Amniotic epithelial cell (primary cell): ENCODE results near the gene MXRA8.
A peak's percentile ranks its signal among the peaks of the same experiment; 100 is the strongest.
"Not testable (repeated sequence)": the region's sequence is repeated elsewhere in the genome, so short reads cannot be mapped to it uniquely, and the experiment has no call there.

ENCODE experiments used
- DNase-seq: peaks from one replicate; pipeline ENCODE4 v3.0.0-alpha.2; 2010; ENCODE audit warnings: low read depth

Gene MXRA8

DNA sequence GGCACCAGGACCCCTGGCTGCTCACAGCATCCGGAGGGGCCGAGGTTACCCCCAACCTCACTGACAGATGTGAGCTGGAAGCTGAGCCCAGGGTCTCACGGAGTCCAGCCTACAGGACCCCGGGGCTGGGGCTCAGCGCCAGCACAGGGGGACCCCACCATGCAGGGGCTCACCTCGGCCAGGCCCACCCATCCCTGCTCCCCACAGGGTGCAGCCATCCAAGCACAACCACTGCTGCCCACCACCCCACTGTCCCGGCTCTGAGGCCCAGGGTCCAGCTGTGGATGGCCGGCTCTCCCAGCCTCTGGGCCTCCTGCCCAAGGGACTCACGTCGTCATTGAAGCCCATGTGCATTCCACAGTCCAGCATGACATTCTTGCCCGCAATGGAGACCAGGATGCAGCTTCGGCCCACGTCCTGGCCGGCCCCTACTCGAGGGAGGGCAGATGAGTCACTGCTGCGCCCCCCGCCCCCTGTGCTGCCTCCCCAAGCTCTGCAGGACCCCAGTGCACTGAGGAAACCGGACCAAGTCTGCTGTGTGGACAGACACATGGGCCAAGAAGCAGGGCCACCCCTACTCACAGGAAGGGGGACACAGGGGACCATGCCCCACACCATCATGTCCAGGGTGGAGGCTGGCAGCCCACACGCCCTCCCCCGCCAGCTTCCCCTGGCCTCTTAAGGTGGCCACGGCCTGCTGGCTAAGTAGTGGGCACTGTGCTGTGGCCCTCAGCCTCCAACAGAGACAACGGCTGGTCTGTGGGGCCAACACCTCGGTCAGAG lies 37.5 kb downstream of the MXRA8 start:
- DNase-seq = no peak

DNA sequence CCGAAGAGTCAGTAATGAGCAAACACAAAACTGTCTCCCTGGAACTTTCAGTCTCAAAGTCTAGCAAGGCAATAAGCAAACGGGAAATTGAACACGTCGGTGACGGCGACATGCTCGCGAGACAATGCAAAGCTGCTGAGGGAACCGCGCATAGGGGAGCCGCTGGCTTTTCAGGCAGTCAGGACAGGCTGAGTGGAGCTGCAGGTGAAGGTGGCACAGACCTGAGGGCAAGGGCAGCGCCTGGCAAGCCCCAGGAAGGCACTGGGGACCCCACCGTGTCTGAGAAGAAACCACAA lies 38.8 kb downstream of the MXRA8 start:
- DNase-seq = no peak

DNA sequence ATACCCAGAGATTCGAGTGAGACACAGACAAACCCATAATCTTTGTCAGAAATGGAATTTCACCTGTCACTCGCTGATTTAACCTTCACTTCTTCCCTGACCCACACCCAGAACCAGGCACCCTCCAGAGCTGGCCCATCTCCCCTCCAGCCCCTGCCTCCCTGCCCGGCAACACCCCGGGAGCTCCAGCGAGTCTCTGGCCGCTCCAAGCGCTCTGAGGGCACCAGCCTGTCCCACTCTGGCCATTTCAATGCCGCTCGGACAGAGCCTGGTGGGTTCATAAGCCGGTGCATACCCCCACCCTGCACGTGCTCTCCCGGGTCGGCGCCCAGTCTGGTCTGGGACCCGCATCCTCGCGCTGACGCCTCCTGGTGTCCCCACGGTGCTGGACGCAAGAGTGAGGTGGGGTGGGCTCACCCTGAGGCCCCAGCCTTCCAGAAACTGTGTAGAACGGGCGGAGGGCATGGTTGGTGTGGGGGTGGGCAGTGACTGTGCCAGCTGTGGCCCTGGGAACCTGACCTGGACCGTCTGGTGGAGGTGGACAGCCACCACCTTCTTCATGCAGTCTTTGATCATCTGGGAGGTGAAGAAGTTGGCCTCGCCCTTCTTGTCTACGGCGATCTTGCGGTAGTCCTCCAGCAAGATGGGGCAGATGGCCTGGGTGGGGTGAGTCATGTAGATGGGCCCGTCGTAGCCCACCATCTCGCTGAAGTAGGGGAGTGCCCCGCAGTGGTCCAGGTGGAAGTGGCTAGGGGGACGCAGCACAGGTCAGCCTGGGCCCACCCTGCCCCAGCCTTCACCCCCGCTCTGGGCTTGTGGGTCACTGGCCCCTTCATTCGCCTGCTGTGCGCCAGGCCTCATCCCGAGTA lies 39.3 kb downstream of the MXRA8 start:
- DNase-seq = no peak

DNA sequence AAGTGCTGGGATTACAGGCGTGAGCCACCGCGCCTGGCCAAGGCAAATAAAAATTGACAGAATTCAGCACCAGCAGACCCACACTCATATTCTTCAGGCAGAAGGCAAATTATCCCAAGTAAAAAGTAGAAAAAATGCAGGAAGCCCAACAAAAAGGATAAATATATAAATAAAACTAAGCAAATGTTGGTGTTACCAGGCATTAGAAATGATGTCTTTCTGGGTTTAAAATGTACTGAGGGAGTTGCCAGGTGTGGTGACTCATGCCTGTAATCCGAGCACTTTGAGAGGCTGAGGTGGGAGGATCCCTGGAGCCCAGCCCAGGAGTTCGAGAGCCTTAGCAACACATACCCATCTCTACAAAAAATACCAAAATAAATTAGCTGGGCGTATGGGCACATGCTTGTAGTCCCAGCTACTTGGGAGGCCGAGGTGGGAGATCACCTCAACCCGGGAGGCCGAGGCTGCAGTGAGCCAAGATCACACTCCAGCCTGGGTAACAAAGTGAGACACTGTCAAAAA lies 40.2 kb downstream of the MXRA8 start:
- DNase-seq = peak; percentile 94

DNA sequence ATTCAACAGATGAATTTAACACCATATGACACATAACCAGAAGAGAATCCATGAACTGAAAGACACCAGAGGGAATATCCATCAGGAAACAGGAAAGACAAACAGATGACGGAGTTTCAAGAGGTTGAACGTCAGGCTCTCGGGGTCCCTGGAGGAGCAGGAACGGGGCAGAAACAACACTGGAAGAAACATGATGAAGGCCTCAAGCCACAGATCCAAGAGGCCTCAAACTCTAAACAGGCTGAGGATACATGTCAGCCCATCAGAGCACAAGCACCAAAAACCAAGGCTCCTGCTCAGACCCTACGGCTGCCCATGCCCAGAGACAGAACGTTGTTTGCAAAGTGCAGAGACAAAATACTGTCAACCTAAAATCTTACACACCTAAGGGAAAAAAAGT lies 40.9 kb downstream of the MXRA8 start:
- DNase-seq = no peak

DNA sequence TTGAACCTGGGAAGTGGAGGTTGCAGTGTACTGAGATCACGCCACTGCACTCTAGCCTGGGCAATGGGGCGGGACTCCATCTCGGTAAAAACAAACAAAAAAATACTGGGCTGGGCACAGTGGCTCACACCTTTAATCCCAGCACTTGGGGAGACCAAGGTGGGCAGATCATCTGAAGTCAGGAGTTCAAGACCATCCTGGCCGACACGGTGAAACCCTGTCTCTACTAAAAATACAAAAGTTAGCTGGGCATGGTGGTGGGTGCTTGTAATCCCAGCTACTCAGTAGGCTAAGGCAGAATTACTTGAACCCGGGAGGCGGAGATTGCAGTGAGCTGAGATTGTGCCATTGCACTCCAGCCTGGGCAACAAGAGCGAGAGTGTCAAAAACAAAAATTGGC lies 42.2 kb downstream of the MXRA8 start:
- not testable (repeated sequence) for DNase-seq

DNA sequence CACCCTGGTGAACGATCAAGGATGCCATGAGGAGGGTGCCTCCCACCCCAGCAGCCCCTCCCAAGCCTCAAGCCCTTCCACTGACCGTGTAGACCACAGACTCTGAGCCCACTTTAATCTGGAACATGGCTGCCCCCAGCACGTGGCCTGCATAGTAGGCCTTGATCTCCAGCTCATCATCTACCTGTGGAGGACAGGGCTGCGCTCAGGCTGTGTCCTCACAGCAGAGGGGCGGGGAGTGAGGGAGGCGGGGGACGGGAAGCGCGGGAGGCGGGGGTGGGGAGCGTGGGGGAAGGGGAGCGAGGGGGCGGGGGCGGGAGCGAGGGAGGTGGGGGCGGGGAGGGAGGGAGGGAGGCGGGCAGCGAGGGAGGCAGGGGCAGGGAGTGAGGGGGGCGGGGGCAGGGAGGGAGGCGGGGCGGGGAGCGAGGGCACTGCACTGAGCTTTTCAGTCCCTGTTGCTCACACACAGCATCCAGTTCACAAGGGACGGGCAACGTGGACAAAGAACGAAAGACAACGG lies 42.9 kb downstream of the MXRA8 start:
- no peak for DNase-seq

DNA sequence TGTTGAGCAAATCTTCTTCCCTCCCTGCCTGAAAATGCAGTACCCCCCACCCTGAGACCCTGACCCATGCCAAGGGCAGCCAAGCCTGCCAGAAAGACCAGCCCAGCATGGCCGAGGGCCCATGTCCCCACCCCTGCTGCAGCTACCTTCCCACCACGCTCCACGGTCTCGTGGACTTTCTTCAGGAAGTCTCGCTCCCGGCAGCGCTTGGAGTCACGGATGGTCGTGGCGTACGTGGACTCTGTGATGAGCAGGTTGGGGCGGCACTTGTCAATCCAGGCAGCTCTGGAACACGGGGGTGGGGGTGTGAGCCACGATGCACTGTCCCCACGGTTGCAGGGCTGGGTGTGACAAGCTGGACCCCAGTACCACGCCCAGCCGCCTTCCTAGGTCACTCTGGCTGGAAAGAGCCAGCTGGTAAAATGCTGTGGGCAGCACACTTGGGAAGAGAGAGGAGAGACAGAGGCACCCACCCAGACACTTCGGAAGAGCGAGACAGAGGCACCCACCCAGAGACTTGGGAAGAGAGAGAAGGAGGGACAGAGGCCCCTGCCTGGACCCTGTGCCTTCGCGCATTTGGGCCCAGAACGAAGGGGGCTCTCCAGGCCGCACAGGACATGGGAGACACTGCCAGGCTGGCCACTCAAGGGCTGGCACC lies 43.5 kb downstream of the MXRA8 start:
- DNase-seq = no peak

DNA sequence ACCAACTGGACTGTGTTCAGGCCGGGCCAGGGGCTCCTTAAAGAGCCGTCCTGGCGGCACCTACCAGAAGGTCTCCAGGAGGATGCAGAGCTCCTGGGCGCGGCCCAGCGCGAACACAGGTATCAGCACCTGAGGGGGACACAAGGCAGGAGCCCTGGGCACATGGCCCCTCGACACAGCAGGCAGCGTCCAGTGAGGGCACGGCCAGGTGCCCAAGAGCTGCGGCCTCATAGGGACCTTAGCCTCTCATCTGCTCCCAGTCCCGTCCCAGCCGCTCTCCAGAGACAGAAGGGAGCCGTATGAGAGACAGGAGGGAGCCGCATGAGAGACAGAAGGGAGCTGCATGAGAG lies 44.1 kb downstream of the MXRA8 start:
- no peak for DNase-seq

DNA sequence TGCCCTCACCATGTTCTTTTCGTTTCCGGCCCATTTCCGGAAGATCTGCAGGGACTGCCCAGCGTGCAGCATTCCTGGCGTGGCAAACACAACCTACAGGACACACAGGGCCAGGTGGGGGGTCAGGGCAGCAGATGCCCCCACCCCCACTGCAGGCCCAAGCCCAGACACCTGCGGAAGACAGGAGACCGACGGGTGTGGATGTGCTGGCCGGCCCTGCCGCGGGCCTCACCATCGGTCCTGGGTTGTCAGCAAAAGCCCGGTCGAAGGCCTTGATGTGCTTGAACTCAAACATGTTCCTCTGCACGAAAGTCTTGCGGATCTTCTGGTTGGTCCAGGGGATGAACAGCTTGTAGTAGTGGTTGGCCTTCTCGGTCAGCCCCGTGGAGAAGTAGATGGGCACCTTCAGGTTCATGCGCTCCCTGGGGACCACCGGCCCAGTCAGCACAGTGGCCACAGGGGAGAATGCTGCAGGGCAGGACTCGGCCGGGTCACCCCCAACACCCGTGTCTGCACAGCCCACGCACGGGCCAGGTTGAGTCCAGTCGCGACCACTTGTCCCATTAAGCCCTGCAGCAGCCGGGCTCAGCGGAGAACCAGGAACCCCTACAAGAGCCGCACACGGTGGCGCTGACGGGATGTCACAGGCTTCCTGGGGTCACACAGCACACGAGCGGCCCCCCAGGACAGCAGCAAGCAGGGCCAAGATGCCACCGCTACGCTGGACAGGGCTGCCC lies 44.7 kb downstream of the MXRA8 start:
- DNase-seq = no peak

DNA sequence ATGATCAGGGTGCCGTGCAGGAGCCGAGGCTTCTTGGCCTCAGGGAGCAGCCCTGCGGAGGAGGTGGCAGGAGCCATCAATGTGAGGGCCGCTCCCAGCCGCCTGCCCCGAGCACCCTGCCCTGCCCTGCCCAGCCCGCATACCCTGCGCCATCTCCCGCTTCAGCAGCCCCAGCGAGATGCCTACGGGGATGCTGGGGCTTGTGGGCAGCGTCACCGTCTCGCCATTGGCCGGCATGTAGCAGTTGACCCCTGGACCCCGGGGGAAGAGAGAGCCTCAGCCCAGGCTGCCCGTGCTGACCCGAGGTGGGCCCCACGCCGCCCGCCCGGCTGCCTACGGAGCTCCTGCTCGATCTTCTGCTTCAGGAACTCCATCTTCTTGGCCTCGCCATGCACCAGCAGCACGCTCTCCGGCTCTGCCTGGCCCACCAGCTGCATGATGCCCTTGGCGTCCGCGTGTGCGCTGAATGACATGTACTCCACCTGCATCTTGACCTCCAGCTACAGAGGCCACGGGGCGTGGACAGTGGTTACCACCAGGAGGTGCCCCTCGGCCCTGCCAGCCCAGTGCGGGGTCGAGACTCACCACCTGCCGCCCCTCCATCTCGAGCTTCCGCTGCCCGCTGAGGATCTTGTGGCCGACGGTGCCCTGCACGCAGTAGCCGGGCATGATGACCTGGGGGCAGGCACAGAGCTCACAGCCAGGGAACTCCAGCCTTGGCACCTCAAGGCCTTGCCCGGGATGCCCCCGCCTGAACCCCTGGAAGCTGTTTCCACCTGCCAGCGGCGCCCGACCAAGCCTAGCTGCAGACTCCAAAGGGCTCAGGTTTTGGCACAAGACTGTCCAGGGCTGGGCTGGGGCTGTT lies 45.7 kb downstream of the MXRA8 start:
- no peak for DNase-seq

DNA sequence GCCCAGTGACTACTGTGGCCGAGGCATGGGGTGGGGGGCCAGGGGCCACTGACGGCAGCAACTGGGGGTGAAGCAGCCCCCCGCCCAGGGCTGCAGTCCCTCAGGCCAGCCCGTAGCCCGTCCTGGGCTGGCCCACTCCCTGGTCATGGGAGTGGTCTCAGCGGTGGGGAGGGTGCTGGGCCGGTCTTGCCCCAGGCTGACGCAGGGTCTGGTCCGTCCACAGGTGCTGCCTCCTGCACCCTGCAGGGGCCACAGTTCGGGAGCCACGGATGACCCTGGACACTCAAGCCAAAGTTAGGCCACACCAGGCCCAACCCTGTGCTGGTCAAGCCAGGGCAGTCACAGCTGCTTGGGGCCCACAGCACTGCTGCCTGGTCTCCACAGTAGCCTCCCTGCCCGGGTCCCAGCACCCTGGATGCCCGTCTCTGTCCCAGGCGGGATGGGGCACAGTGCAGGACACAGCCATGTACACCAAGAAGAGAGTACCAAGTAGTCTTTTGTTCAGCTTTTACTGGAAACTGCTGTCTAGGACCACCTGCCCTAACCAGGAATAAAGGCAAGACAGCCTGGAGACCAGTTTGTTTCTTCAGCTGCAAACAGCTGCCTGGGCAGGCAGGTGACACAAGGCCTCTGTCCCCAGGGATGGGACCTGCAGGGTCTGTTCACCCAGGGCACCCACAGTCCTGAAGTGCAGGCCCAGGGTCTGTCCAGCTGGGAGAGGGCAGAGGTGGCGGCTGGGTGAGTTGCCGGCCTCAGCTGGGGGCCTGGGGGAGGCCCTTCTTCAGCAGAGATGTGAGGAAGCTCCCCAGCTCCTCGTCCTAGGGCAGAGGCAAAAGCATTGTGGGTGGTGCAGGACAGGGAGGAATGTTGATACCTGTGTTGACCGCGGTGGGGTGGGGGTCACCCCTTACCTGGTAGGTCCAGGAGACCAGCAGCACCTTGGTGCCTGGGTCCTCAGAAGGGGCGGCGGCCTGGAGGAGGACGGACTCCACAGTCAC lies 46.9 kb downstream of the MXRA8 start:
- no peak for DNase-seq

DNA sequence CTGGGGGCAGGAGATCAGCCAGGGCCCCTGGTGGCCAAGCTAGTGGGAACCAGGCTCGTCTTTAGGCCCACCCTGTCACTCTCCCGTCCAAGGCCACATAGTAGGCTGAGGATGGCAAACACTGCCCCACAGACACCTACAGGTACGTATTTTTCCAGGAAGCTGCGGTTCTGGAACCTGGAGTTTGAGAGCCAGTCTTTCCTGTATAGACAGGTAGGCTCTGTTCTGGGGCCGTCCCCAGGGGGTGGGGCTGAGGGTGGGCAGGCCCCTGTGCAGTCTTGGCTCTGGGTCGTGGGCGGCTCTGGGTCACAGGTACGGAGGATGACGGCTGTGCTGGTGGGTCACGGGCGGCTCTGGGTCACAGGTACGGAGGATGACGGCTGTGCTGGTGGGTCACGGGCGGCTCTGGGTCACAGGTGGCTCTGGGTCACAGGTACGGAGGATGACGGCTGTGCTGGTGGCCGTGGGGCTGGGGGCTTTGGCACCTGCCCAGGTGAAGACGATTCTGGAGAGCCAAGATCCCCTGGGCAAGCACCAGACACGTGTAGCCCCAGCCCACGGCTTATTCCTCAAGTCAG lies 47.8 kb downstream of the MXRA8 start:
- no peak for DNase-seq

DNA sequence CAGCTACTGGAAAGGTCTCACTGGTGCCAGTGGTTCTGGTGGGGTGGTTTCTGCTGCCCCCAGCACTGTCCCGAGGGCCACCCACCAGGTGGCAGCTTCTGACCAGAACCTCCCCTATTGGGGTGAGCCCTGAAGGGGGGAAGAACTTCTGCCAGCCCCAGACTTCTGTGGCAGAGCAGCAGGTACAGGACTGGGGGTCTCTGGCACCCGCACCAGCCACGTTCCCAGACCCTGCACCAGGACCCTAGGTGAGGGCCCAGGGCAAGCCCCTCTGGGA lies 48.3 kb downstream of the MXRA8 start:
- no peak for DNase-seq

DNA sequence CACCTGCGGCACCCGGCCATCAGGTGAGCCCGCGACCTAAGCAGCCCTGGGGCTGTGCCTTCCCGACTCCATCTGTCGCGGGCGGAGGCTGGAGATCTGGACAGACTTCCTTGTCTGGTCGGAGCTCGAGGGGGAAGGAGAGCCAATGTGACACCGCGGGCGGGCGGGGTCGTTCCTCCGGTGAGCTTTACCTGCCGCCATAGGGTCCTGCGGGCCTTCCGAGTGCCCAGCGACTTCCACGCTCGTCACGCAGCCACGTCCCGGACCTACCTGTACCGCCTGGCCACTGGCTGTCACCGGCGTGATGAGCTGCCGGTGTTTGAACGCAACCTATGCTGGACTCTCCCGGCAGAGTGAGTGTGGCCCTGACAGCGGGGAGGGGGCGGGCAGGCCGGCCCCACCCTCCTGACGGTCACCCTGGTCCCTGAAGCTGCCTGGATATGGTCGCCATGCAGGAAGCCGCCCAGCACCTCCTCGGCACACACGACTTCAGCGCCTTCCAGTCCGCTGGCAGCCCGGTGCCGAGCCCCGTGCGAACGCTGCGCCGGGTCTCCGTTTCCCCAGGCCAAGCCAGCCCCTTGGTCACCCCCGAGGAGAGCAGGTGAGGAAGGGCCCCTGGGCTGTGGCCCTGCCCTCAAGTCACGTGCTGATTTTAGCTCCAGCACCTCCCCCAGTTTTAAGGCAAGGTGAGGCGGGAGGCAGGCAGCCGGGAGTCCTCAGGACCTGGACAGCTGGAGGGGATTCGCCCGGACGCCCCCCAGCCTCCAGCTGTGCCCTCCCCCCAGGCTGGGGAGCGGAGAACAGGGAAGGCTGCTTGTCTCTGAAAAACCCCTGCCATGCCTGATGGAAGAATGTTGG lies 48.9 kb downstream of the MXRA8 start:
- no peak for DNase-seq

DNA sequence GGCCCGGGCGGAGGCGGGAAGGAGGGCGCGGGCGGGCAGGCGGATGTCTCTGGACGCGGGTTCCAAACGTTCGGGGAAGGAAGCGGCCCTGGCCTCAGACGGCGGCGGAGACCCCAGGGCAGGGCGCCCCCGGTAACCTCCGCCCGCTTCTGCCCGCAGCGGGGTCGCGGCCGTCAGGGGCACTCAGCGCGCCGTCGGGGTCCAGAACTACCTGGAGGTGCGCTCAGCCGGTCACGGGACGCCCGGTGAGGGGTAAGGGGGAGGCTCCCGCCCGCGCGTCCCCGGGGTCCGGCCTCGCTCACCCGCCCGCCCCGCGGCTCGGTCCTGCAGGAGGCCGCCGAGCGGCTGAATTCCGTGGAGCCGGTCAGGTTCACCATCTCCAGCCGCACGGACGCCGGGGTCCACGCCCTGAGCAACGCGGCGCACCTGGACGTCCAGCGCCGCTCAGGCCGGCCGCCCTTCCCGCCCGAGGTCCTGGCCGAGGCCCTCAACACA lies 49.6 kb downstream of the MXRA8 start:
- DNase-seq = no peak

DNA sequence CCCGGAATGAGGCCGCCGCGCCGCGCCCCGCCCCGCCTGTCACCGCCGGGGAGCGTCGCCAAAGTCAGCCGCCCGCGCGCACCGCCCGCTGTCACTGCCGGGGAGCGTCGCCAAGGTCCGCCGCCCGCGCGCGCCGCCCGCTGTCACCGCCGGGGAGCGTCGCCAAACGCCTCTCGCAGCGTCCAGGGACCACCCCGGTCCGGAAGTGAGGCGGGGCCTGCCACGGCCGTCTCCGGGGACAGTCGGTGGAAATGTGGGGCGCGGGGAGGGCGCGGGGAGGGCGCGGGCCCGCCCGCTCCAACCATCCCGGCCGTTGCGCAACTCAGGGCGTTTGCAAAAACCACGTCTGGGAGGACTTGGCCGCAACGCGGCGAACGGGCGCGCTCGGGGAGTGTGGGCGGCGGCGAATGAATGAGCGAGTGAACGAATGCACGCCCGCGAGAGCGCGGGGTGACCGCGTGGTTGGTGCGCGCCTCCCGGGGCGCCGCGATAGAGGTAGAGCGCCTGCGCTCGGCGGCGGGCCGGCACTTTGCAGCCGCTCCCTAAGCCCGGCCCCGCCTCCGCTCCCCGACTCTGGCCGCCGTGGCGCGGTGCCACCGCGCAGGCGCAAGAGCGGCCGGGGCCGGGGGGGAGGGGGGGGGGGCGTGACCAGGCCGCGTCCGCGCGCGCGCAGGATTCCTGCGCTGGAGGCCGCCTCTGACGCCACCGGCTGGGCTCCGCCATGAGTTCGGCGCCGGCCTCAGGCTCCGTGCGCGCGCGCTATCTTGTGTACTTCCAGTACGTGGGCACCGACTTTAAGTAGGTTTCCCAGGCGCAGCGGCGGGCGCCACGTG lies 50.2 kb downstream of the MXRA8 start, which contains the start of the genes ACAP3 and PUSL1:
Gene ACAP3 (minus strand): TSS at position 8 of the 833 bp plus-strand sequence. CDS start 115 bp downstream, outside the sequence.
Gene PUSL1 (plus strand): TSS at position 675 of the 833 bp plus-strand sequence. CDS start 47 bp downstream, at position 722.
- DNase-seq = peak; percentile 90
